Measurements from ENCODE around the gene ADAMTSL1.

The ADAMTSL1 gene

GRCh38 chr9:18473652-18474279 lies at the start of gene ADAMTSL1:
Gene ADAMTSL1, plus strand, starts transcription at chr9:18474153. Its CDS starts 80 bp downstream, at chr9:18474233.
- DNase-seq (ENCODE audit: low read depth) = no peak

GRCh38 chr9:18427691-18428090 lies 46.3 kb upstream of the ADAMTSL1 start:
- no peak for DNase-seq (ENCODE audit: low read depth)

GRCh38 chr9:18428661-18429060 lies 45.3 kb upstream of the ADAMTSL1 start:
- DNase-seq (ENCODE audit: low read depth) = no peak

- peak; percentile 69 for DNase-seq (ENCODE audit: low read depth)
Observed at GRCh38 chr9:18429070-18429469, 44.9 kb upstream of the ADAMTSL1 start.

- DNase-seq (ENCODE audit: low read depth) = no peak
Observed at GRCh38 chr9:18433620-18434019, 40.3 kb upstream of the ADAMTSL1 start.

GRCh38 chr9:18437315-18438201 lies 36.4 kb upstream of the ADAMTSL1 start:
- DNase-seq (ENCODE audit: low read depth) = no peak

- DNase-seq (ENCODE audit: low read depth) = no peak
Observed at GRCh38 chr9:18438300-18438925, 35.5 kb upstream of the ADAMTSL1 start.

GRCh38 chr9:18438951-18439350 lies 35.0 kb upstream of the ADAMTSL1 start:
- no peak for DNase-seq (ENCODE audit: low read depth)

GRCh38 chr9:18441261-18441660 lies 32.7 kb upstream of the ADAMTSL1 start:
- DNase-seq (ENCODE audit: low read depth) = no peak

- DNase-seq (ENCODE audit: low read depth) = no peak
Observed at GRCh38 chr9:18442629-18443491, 31.1 kb upstream of the ADAMTSL1 start.

- DNase-seq (ENCODE audit: low read depth) = no peak
Observed at GRCh38 chr9:18447131-18447530, 26.8 kb upstream of the ADAMTSL1 start.

GRCh38 chr9:18447541-18447940 lies 26.4 kb upstream of the ADAMTSL1 start:
- no peak for DNase-seq (ENCODE audit: low read depth)

- DNase-seq (ENCODE audit: low read depth) = no peak
Observed at GRCh38 chr9:18448101-18448500, 25.9 kb upstream of the ADAMTSL1 start.

GRCh38 chr9:18451406-18451805 lies 22.5 kb upstream of the ADAMTSL1 start:
- DNase-seq (ENCODE audit: low read depth) = no peak

- no peak for DNase-seq (ENCODE audit: low read depth)
Observed at GRCh38 chr9:18452276-18452675, 21.7 kb upstream of the ADAMTSL1 start.

GRCh38 chr9:18456624-18457237 lies 17.2 kb upstream of the ADAMTSL1 start:
- DNase-seq (ENCODE audit: low read depth) = no peak

GRCh38 chr9:18457510-18457909 lies 16.4 kb upstream of the ADAMTSL1 start:
- DNase-seq (ENCODE audit: low read depth) = no peak

GRCh38 chr9:18459962-18460584 lies 13.9 kb upstream of the ADAMTSL1 start:
- peak; percentile 95 for DNase-seq (ENCODE audit: low read depth)

GRCh38 chr9:18461496-18461895 lies 12.5 kb upstream of the ADAMTSL1 start:
- no peak for DNase-seq (ENCODE audit: low read depth)

- DNase-seq (ENCODE audit: low read depth) = no peak
Observed at GRCh38 chr9:18463991-18464390, 10.0 kb upstream of the ADAMTSL1 start.

GRCh38 chr9:18466101-18466500 lies 7.9 kb upstream of the ADAMTSL1 start:
- no peak for DNase-seq (ENCODE audit: low read depth)

All from HS-5 (cell line).